MM.1S (cell line): ENCODE results near the gene ACER1.

Experiments used
- DNase-seq: peaks from one replicate; pipeline ENCODE4 v3.0.0-alpha.2; 2015
- H2AFZ ChIP-seq: fragments of 300-600 bp; sonication (generic); 2 replicates; pipeline ENCODE4 v1.6.0; 2016; ENCODE audit warnings: antibody characterized with exemption, low read length
- H3F3A ChIP-seq: fragments of 300-600 bp; sonication (generic); 2 replicates; pipeline ENCODE4 v1.6.1; 2016; ENCODE audit warnings: mild to moderate bottlenecking, antibody characterized with exemption, low read length, moderate library complexity, mixed read lengths; ENCODE audit not compliant: insufficient read depth
- H3K27ac ChIP-seq: fragments of 300-600 bp; sonication (generic); 2 replicates; pipeline ENCODE4 v1.5.1; 2016; ENCODE audit warnings: mild to moderate bottlenecking, low read length
- H3K27me3 ChIP-seq: fragments of 300-600 bp; sonication (generic); replicated peaks from 2 replicates; pipeline ENCODE4 v1.6.0; 2016; ENCODE audit warnings: low read length; ENCODE audit not compliant: insufficient read depth
- H3K36me3 ChIP-seq: fragments of 300-600 bp; sonication (generic); replicated peaks from 2 replicates; pipeline ENCODE4 v1.6.1; 2016; ENCODE audit warnings: mild to moderate bottlenecking, low read length, mixed read lengths; ENCODE audit not compliant: insufficient read depth
- H3K4me1 ChIP-seq: fragments of 300-600 bp; sonication (generic); 2 replicates; pipeline ENCODE4 v1.6.1; 2016; ENCODE audit warnings: low read length, mixed read lengths
- H3K4me2 ChIP-seq: fragments of 300-600 bp; sonication (generic); 2 replicates; pipeline ENCODE4 v1.6.0; 2016; ENCODE audit warnings: low read depth, low read length
- H3K4me3 ChIP-seq: fragments of 300-600 bp; sonication (generic); 2 replicates; pipeline ENCODE4 v1.5.1; 2016; ENCODE audit warnings: low read length, mixed read lengths
- H3K79me2 ChIP-seq: fragments of 300-600 bp; sonication (generic); 2 replicates; pipeline ENCODE4 v1.6.1; 2016; ENCODE audit warnings: mixed run types, low read length, mixed read lengths
- H3K9ac ChIP-seq: fragments of 300-600 bp; sonication (generic); 2 replicates; pipeline ENCODE4 v1.6.1; 2016; ENCODE audit warnings: low read length, mixed read lengths
- H3K9me2 ChIP-seq: fragments of 300-600 bp; sonication (generic); replicated peaks from 2 replicates; pipeline ENCODE4 v1.6.1; 2016; ENCODE audit warnings: mild to moderate bottlenecking, low read length, mixed read lengths; ENCODE audit not compliant: insufficient read depth
- H3K9me3 ChIP-seq: fragments of 300-600 bp; sonication (generic); replicated peaks from 2 replicates; pipeline ENCODE4 v1.6.1; 2016; ENCODE audit warnings: mild to moderate bottlenecking, low read length, mixed read lengths; ENCODE audit not compliant: insufficient read depth
- H4K20me1 ChIP-seq: fragments of 300-600 bp; sonication (generic); 2 replicates; pipeline ENCODE4 v1.6.1; 2016; ENCODE audit warnings: mild to moderate bottlenecking, low read length, moderate library complexity, mixed read lengths; ENCODE audit not compliant: insufficient read depth
- EZH2 ChIP-seq: fragments of 300-600 bp; sonication (generic); optimal IDR thresholded peaks from 2 replicates; pipeline ENCODE3; 2017; ENCODE audit warnings: low read depth, mild to moderate bottlenecking, antibody characterized with exemption, low read length, mixed read lengths
- EZH2phosphoT487 ChIP-seq: fragments of 300-600 bp; sonication (generic); IDR thresholded peaks from 2 replicates; pipeline ENCODE4 v1.6.1; 2018; ENCODE audit warnings: antibody characterized with exemption, low read length
- TF ChIP-seq, protein P1 (sequence below): fragments of 300-600 bp; sonication (generic); IDR thresholded peaks from 2 replicates; pipeline ENCODE4 v1.5.1; 2016; ENCODE audit warnings: antibody characterized with exemption, low read length, mixed read lengths

Gene ACER1

DNA sequence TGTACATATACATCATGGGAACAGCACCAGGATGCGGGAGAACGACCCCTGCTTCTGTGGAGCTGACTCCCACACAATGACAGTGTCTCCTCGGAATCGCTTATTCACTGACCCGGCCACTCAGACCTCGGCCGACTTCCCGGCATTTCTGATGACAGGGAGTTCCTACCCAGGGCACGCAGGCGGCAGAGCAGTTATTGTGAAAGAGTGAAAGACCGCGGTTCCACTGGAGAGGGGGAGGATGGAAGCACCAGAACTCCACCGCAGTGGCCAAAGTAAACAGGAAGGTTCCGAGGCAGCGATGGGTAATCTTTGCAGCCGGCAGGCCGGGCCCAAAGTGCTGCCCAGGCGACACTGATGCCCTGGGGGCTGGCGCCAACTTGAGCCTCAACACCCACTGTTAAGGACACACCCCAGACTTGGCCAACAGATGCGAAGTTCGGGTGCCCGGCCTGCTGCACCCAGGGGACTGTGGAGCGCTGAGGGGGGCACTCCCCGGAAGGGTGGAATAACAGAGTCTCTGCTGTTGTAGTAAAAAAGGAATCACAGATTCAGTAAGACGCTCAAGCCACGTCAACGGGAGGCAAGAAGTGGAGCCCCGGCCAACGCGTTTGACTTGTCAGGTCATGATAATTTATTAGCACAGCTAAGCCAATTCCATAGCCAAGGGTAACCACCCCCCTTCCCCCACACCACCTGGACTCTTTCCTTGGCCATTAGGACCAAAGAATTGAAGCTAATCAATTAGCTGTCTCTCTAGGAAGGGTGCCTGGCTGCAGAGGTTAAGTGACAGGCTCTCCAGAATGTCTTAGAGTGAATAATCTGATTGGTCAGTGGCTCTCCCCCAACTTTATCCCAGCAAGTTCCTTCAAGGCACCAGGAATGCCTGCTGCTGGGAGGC lies 59.5 kb downstream of the ACER1 start:
- 0 out of 2 replicates have a peak, but pooled peaks cover 3% of the 10 kb centered on the region for H3K4me1 ChIP-seq
- TF ChIP-seq, protein P1, sequence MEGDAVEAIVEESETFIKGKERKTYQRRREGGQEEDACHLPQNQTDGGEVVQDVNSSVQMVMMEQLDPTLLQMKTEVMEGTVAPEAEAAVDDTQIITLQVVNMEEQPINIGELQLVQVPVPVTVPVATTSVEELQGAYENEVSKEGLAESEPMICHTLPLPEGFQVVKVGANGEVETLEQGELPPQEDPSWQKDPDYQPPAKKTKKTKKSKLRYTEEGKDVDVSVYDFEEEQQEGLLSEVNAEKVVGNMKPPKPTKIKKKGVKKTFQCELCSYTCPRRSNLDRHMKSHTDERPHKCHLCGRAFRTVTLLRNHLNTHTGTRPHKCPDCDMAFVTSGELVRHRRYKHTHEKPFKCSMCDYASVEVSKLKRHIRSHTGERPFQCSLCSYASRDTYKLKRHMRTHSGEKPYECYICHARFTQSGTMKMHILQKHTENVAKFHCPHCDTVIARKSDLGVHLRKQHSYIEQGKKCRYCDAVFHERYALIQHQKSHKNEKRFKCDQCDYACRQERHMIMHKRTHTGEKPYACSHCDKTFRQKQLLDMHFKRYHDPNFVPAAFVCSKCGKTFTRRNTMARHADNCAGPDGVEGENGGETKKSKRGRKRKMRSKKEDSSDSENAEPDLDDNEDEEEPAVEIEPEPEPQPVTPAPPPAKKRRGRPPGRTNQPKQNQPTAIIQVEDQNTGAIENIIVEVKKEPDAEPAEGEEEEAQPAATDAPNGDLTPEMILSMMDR, result no peak
- no peak for TF ChIP-seq EZH2
- no peak for TF ChIP-seq EZH2phosphoT487
- H3K9me2 ChIP-seq, result no peaks in the 10 kb centered on the region
- H2AFZ ChIP-seq, result no peak overlapping the region
- H4K20me1 ChIP-seq, result peaks cover 16% of the 10 kb centered on the region; the same call in 1 of the 2 replicates
- no peak overlapping the region for H3K27ac ChIP-seq
- no peak overlapping the region for H3K4me3 ChIP-seq
- DNase-seq, result no peak
- H3K27me3 ChIP-seq, result no peaks in the 10 kb centered on the region
- 0 out of 2 replicates have a peak, but pooled peaks cover 4% of the 10 kb centered on the region for H3K36me3 ChIP-seq
- H3K79me2 ChIP-seq, result peaks cover 99% of the 10 kb centered on the region
- no peak overlapping the region for H3K4me2 ChIP-seq
- H3K9ac ChIP-seq, result no peak overlapping the region
- H3F3A ChIP-seq, result no peaks in the 10 kb centered on the region
- no peaks in the 10 kb centered on the region for H3K9me3 ChIP-seq

DNA sequence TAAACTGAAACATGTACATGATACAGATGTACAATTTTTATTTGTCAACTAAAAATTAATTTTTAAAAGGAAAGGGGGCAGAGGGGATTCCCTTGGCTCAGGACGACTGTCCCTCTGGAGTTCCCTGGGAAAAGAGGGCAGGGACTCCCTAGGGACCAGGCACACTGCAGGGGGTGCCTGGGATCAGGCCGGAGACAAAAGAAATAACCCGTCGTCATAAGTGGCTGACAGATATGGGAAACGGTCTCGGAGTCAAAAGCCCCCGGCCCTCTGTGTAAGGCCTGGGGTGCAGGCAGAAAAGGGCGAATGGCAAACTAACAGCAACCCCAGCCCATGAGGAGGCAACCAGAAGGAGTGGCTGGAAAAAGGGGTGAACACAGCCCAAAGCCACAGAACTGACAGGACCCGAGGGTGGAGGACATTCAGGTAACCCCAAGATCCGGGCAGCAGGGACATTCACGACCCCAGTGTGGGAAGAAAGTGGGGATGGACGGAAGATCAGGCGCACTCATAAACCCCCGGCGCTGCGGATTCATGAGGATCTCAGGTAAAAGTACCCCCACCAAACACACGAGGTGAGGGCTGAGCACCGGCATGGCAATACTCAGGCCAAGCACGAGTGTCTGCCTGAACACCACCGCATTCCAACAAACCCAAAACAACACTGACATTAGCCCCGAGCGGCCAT lies 60.4 kb downstream of the ACER1 start:
- H3K4me1 ChIP-seq, result 0 out of 2 replicates have a peak, but pooled peaks cover 2% of the 10 kb centered on the region
- peaks cover 16% of the 10 kb centered on the region for H4K20me1 ChIP-seq
- H3K36me3 ChIP-seq, result 0 out of 2 replicates have a peak, but pooled peaks cover 6% of the 10 kb centered on the region
- H3K4me2 ChIP-seq, result no peak overlapping the region
- H3K4me3 ChIP-seq, result no peak overlapping the region
- no peaks in the 10 kb centered on the region for H3F3A ChIP-seq
- H3K9me3 ChIP-seq, result no peaks in the 10 kb centered on the region
- TF ChIP-seq, protein P1, result no peak
- TF ChIP-seq EZH2, result no peak
- TF ChIP-seq EZH2phosphoT487, result no peak
- no peak overlapping the region for H3K27ac ChIP-seq
- H3K9ac ChIP-seq, result no peak overlapping the region
- H2AFZ ChIP-seq, result no peak overlapping the region
- no peak for DNase-seq
- H3K79me2 ChIP-seq, result peaks cover 100% of the 10 kb centered on the region
- no peaks in the 10 kb centered on the region for H3K9me2 ChIP-seq
- no peaks in the 10 kb centered on the region for H3K27me3 ChIP-seq

DNA sequence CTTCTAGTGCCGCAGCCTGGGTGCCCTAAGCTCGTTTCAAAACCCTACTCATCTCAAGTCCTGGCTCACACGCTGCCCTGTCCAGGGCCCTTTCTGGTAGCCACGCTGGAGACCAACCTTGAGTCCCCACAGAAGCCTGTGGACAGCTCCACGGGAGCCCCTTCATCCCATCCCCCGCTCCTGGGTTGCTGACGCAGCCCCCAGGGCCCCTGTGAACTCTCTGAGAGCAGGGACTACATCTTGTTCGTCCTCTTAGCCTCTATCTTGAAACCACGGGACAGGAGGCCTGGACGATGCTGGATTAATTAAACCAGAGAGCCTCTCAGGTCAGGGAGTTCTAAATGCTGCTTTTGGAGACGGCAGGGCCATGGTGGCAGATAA lies 61.0 kb downstream of the ACER1 start:
- H4K20me1 ChIP-seq, result peaks cover 15% of the 10 kb centered on the region; the same call in 1 of the 2 replicates

More for the DNA sequence above, 61.0 kb downstream of the ACER1 start:
- Histone ChIP-seq H3K4me3 (no peak overlapping the region), H3K4me2 (no peak overlapping the region), H3F3A (no peaks in the 10 kb centered on the region), H3K4me1 (no peaks in the 10 kb centered on the region), H2AFZ (no peak overlapping the region), H3K27ac (no peak overlapping the region), H3K9me3 (no peaks in the 10 kb centered on the region), H3K9me2 (no peaks in the 10 kb centered on the region), H3K79me2 (peaks cover 100% of the 10 kb centered on the region), H3K27me3 (no peaks in the 10 kb centered on the region), H3K9ac (no peak overlapping the region), H3K36me3 (0 out of 2 replicates have a peak, but pooled peaks cover 3% of the 10 kb centered on the region)
- TF ChIP-seq, protein P1, result no peak
- TF ChIP-seq EZH2phosphoT487 (no peak), EZH2 (no peak)
- DNase-seq, result no peak
